IPS-NIHi7 (cell line): Measurements from ENCODE around the gene NRIP1.

Experiments
- DNase-seq: peaks from one replicate; pipeline ENCODE4 v3.0.0; 2012; ENCODE audit warnings: mixed read lengths; ENCODE audit errors: extremely low spot score

The NRIP1 gene

DNA sequence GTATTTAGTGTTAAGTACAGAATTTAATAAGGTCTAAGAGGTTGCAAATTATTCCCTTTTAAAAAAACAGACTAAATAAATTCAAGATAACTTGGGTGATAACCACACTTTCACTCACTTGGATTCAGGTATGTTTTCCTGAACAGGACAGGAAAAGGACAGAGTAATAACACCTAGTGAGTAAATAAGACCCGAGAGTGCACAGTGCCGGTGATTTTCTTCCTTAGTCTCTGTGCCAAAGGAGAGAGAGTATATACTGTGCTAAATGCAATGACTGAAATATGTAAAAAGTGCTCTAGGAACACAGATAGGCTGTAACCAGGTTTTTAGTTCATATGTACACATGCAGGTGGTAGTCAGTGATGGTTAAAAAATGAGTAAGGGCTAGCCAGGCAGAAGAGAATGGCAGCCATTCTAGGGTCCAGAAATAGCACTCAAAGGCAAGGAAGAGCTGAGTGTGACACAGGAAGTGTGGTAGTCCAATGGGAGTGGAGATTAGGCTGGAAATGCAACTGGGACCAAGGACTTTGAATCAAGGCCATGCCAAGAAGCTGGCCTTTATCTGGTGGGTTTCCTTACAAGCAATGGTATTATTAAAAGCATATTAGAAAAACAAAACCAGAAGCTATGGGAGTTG is 58.1 kb downstream of the NRIP1 start:
- DNase-seq: no peak

- peak; percentile 54 for DNase-seq
Measured at GRCh38 chr21:15005391-15005790, 59.4 kb downstream of the NRIP1 start.

- DNase-seq: no peak
Measured at GRCh38 chr21:15004721-15005370, 60.0 kb downstream of the NRIP1 start.

DNA sequence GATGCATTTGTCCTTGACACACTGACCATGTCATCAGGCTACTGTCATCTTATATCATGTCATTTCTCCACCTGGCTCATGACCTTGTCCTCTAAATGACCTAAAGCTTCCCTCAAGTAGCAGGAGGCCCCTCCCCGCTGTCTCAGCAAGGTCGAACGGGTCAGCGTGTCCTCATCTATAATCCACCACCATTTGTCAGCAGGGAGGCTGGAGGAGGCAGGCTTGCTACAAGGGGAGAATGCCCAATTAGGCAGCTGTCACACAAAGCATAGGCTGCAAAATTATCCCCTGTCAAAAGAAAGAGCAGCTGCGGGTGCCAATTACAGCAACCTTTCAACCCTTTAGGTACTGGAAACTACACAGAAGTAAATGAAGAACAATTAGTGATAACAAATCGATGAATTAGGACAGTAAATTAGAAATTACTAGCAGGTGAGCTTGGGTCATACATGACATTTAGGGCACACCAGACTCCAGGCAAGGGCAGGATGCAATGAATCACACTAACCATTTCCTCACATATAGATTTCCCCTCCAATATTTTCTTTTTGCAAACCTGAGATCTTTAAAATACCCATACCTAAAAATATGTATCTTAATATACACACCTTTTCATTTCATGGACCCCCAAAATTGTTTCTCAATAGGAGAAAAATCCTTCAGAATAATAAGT is 61.2 kb downstream of the NRIP1 start:
- DNase-seq: peak; percentile 23

DNA sequence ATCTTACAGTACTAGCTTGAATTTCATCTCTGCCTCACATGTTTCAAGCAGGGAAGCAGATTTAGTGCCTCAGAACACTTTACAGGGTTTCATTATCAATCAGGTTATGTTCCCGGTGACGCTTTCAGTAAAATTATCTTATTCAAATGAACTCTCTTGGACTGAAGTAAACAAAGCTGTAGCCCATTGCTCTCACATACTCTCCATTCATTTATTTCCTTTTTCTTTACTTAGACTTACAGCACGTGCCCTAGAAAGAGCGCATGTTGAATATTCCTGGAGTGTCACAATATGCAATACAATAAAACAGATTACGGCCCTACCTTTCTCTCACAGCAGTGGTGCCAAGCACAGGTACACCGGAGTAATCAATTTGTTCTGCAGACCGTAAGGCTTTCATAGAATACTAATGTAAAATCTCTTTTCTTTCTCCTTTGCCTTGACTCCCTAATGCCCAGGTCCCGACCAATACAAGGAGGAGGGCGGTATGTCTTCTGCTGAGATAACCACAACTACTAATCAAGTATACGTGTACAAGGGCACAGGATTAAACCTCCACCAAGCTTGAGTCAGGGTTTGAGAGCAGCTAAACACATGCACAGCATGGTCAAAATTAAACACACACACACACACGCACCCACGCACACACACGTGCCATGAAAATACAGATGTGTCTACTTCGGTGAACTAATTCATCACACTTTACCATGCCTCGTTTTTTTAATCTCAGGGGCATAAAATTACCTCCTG is 62.8 kb downstream of the NRIP1 start:
- no peak for DNase-seq

DNA sequence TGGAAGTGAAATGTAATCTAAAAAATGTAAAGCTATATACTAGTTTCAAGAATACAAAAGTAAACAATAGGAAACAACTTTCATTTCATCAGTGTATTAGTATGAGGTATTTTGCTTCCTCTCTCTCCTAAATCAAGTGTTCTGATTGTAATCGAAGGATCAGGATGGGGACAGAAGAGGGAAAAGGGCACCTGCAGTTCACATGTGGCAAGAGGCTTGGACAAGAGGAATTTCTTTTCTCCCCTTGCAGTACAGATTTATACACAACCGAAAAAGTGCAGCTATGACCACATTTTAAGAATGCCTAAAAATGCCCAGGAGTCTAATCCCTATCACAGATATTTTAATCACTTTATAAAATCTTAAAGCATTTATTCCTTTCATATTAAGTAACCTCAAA is 63.7 kb downstream of the NRIP1 start:
- DNase-seq: no peak

DNA sequence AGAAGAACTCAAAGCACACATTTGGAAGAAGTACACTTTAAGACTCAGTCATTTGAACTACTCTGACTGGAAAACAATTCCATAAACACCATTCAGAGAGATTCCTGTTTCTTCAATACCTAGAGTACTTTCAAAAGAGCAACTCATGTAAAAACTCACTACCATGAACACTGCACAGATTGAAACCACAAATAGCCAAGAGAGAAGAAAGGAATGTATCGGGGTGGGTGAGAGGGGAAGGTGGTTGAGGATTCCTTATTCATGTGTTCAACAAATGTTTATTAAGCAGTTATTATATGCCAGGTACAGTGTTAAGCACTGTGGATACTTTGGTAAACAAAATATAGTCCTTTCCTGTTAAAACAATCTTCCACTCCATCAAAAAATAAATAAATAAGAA is 64.7 kb downstream of the NRIP1 start:
- no peak for DNase-seq

DNA sequence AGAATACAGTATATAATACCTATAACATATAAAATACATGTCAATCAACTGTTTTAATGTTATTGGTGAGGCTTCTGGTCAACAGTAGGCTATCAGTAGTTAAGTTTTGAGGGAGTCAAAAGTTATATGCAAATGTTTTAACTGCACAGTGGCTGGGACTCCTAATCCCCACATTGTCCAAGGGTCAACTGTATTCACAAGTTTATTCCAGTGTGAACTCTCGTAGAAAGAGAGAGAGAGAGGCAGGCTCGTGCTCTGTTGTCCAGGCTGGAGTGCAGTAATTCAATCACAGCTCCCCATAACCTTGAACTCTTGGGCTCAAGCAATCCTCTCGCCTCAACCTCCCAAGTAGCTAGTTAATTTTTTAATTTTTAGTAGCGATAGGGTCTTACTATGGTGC is 66.0 kb downstream of the NRIP1 start:
- DNase-seq: no peak

- DNase-seq: no peak
Measured at GRCh38 chr21:14998336-14998735, 66.5 kb downstream of the NRIP1 start.

DNA sequence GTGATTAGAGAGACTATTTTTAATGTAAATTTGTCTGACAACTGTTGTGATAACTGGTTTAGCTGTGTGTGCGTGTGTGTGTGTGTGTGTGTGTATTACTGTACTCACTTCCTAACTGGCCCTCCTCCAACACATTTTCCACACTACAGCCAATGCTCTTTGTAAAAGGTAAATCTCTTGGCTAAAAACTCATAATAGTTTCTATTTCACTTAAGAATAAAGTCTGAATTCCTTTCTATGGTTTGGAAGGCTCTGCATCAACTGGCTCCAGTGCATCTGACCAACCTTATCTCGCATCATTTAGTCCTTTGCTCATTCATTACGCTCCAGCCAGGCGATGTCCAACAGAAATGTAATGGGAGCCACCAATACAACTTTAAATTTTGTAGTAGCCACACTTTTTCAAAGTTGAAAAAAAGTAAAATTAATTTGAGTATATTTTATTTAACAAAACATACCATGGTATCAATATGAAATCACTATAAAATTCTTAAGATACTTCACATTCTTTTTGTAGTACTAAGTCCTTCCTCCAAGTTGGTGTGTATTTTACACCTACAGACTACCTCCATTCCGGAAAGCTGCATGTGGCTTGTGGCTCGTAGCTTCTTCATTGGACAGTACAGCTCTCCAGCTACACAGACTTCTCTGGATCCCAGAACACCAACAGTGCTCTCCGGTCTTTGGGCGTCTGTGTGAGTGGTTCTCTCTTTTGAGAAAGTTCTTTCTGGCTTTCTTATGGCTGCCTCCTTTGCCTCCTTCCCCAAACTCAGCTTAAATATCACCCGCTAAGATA is 68.9 kb downstream of the NRIP1 start:
- DNase-seq: no peak

GRCh38 chr21:14995226-14995625 is 69.6 kb downstream of the NRIP1 start:
- DNase-seq: no peak

GRCh38 chr21:14993115-14993514 is 71.7 kb downstream of the NRIP1 start:
- DNase-seq: no peak

GRCh38 chr21:14991957-14992356 is 72.8 kb downstream of the NRIP1 start:
- DNase-seq: no peak

- no peak for DNase-seq
Measured at GRCh38 chr21:14989359-14989758, 75.4 kb downstream of the NRIP1 start.

GRCh38 chr21:14988760-14989159 is 76.0 kb downstream of the NRIP1 start:
- peak; percentile 27 for DNase-seq

DNA sequence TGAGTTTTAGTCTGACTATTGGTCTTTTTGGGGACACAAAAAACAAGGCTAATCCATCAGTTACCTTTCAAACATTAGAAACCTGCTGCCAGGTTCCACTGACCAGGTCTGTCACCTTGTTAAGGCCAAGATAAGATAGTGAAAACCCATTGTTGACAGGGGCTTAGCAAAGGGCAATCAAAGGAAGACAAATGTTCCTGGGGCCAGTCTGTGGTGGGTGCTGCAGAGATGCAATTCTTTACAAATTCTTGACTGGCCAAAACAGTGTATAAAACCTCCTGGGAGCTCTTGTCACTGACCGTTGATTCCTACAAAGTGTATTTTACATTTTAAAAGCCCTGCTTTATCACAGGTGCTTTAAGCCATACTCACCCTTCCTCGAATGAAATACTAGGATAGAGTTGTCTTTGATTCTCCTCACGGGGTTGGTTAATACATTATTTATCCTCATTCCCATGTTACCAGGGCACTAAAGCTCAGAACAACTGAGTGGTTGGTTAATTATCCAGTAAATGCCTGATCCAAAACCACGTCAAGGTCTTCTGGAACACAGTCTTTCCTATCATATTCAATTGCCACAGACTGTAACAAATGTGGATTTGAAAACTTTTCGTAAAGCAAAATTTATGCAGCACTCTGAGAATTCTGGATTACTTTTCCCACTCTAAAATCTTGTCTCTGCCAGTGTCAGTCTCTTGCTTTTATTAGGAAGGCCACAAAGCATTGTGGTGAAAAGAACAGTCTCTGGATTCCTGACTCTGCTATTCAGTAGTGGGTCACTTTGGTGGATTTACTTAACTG is 77.2 kb downstream of the NRIP1 start:
- peak; percentile 22 for DNase-seq

DNA sequence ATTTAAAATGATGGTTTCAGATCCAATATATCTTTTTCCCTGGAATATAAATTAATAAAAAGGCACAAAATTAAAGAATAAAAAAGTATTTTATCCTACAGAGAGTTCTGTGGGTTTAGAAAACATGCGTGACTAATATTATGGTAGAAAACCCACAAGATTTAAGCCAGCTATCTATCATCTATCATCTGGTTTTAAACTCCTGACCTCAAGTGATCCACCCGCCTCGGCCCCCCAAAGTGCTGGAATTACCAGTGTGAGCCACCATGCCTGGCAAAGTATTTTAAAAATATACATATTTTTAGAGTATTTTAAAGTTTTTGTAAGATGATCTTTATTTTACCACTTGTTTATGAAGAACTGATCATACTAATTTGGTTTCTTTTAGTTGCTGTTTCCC is 79.5 kb downstream of the NRIP1 start:
- DNase-seq: no peak

DNA sequence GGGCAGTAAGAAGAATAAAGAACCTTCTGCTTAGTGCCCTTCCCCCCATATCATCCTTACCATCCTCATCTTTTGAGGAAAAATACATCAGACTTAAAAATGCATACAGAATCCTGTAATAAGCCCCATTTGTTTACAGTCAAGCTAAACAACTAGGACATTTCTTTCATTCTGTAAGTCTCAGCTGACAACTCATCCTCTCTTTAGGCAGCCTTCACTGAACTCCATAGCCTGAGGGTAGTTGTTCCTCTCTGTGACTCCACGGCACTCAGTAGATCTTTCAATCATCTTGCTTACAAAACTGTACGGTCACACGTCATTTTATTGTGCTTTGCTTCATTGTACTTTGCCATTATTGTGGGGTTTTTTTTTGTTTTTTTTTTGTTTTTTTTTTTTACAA is 82.5 kb downstream of the NRIP1 start:
- DNase-seq: no peak

DNA sequence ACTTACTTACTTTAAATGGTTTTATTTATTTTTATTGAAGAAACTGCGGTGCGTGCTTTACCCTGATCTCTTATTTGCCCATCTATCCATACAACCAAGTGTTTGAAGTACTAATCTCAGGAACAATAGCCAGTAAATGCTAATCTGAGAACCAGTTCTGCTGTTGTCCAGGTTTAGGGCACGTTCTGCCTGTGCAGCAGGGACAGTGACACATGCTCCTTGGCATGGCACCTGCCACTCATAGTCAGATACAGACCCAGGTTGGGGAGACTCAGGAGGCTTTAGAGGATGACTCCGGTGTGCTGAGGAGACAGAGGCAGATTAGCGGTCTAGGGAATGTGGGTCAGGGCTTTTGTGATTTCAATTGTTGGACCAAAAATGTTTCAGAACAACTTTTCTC is 83.6 kb downstream of the NRIP1 start:
- no peak for DNase-seq

DNA sequence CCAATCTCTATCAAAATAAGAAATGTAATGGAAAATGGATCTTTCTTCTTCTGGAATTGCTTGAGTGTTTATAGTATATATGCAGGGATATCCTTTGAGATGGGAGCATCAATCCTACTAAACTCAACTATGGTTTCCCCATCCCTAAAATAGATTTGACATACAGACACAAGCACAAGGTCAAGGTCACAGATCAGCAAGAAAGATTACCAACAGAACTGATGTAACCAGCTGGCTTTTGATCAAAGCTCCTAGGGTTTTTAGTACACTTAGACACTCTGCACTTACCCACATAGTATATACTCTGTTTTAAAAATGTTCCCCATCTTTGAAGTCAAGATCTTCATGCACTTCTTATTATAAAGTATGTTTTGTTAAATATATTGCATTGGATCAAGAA is 85.5 kb downstream of the NRIP1 start:
- DNase-seq: no peak

GRCh38 chr21:14977814-14978213 is 87.0 kb downstream of the NRIP1 start:
- DNase-seq: no peak
